Activated CD8-positive, alpha-beta T cell treated with anti-CD3 and anti-CD28 coated beads for 36 hours (primary cell): ENCODE results near the gene SEC22A. TPM values are rescaled to one million over a fixed set of nuclear protein-coding genes. Genes with fewer than 3 reads are reported as not detected.

Experiments
- ATAC-seq: fragments of 200-7000 bp; cut with Tn5 transposase; one replicate; pipeline ENCODE4 v1.10.0; 2021; ENCODE audit warnings: mild to moderate bottlenecking, moderate library complexity
- CTCF ChIA-PET: fragments of 350-600 bp; sonication (Branson Sonifier 250); formaldehyde crosslinking; loops from one replicate; lab custom pipeline; 2021; ENCODE audit warnings: antibody characterized with exemption; lab: Charles Lee
- POLR2A ChIA-PET: fragments of 350-600 bp; sonication (Branson Sonifier 250); formaldehyde crosslinking; loops from one replicate; lab custom pipeline; 2021; ENCODE audit warnings: antibody characterized with exemption; lab: Charles Lee
- DNase-seq: peaks from one replicate; pipeline ENCODE4 v3.0.0-alpha.2; 2020
- H3K27ac Mint-ChIP-seq: one replicate; pipeline ENCODE4 v1.8.0; 2021; ENCODE audit warnings: mild to moderate bottlenecking, mixed read lengths
- H3K27me3 Mint-ChIP-seq: one replicate; pipeline ENCODE4 v1.8.0; 2021; ENCODE audit warnings: mixed read lengths
- H3K36me3 Mint-ChIP-seq: one replicate; pipeline ENCODE4 v1.8.0; 2021; ENCODE audit warnings: low read depth, mixed read lengths
- H3K4me1 Mint-ChIP-seq: one replicate; pipeline ENCODE4 v1.8.0; 2021; ENCODE audit warnings: low read depth, mixed read lengths
- H3K4me3 Mint-ChIP-seq: one replicate; pipeline ENCODE4 v1.8.0; 2021; ENCODE audit warnings: mild to moderate bottlenecking, moderate library complexity, mixed read lengths
- H3K9me3 Mint-ChIP-seq: one replicate; pipeline ENCODE4 v1.8.0; 2021; ENCODE audit warnings: mixed read lengths
- CTCF ChIP-seq: fragments of 200-600 bp; IDR thresholded peaks from one replicate; pipeline ENCODE4 v1.8.0; 2022; ENCODE audit warnings: antibody characterized with exemption, mild to moderate bottlenecking
- intact Hi-C: fragments of 100-400 bp; cut with micrococcal nuclease; formaldehyde crosslinking; loops from one replicate; pipeline ENCODE4 v1.10.0; 2022
- total RNA-seq, 2 experiments: library from RNA; stranded (reverse); gene quantifications; one replicate each; pipeline ENCODE4 v1.2.3, GENCODE V29; 2021

The SEC22A gene
- total RNA-seq, 2 experiments from 2014 or later, result 13.7 to 14.3 TPM

GRCh38 chr3:123317716-123318115 lies 116.0 kb downstream of the SEC22A start:
- CTCF ChIA-PET, result no interaction called here
- Mint-ChIP-seq H3K9me3 (no peaks in the 10 kb centered on the region), H3K36me3 (no peaks in the 10 kb centered on the region), H3K4me3 (no peak overlapping the region), H3K4me1 (no peaks in the 10 kb centered on the region), H3K27ac (no peak overlapping the region), H3K27me3 (peaks cover 4% of the 10 kb centered on the region)
- POLR2A ChIA-PET, result no interaction called here
- DNase-seq, result no peak
- intact Hi-C loops, result no loop called here
- no peak for ATAC-seq
- TF ChIP-seq CTCF, result no peak

GRCh38 chr3:123318374-123318773 lies 116.6 kb downstream of the SEC22A start:
- no peaks in the 10 kb centered on the region for H3K9me3 Mint-ChIP-seq
- intact Hi-C loops, result no loop called here
- TF ChIP-seq CTCF, result no peak
- H3K36me3 Mint-ChIP-seq, result no peaks in the 10 kb centered on the region
- H3K4me3 Mint-ChIP-seq, result no peak overlapping the region
- ATAC-seq (no peak), DNase-seq (no peak)
- H3K4me1 Mint-ChIP-seq, result no peaks in the 10 kb centered on the region
- H3K27me3 Mint-ChIP-seq, result peaks cover 4% of the 10 kb centered on the region
- H3K27ac Mint-ChIP-seq, result no peak overlapping the region
- POLR2A ChIA-PET, result no interaction called here
- CTCF ChIA-PET, result no interaction called here

- ChIA-PET CTCF (interaction anchor here (1.0 kb wide), 1 partner anchor 12 kb away, joined by 3 read pairs; no protein-coding TSS in a partner anchor), POLR2A (no interaction called here)
- Mint-ChIP-seq H3K36me3 (no peaks in the 10 kb centered on the region), H3K9me3 (no peaks in the 10 kb centered on the region), H3K4me3 (no peak overlapping the region), H3K4me1 (no peaks in the 10 kb centered on the region), H3K27ac (no peak overlapping the region), H3K27me3 (peaks cover 4% of the 10 kb centered on the region)
- intact Hi-C loops, result no loop called here
- no peak for DNase-seq
- ATAC-seq, result no peak
- TF ChIP-seq CTCF, result no peak
Measured at GRCh38 chr3:123319760-123320159, 118.0 kb downstream of the SEC22A start.

GRCh38 chr3:123320221-123320620 lies 118.5 kb downstream of the SEC22A start:
- intact Hi-C loops, result no loop called here
- CTCF ChIA-PET, result interaction anchor here (1.0 kb wide), 1 partner anchor 12 kb away, joined by 3 read pairs; no protein-coding TSS in a partner anchor
- H3K9me3 Mint-ChIP-seq, result no peaks in the 10 kb centered on the region
- H3K27me3 Mint-ChIP-seq, result peaks cover 4% of the 10 kb centered on the region
- POLR2A ChIA-PET, result no interaction called here
- H3K4me1 Mint-ChIP-seq, result no peaks in the 10 kb centered on the region
- H3K27ac Mint-ChIP-seq, result no peak overlapping the region
- DNase-seq (no peak), ATAC-seq (no peak)
- no peaks in the 10 kb centered on the region for H3K36me3 Mint-ChIP-seq
- H3K4me3 Mint-ChIP-seq, result no peak overlapping the region
- TF ChIP-seq CTCF, result no peak

- Mint-ChIP-seq H3K9me3 (no peaks in the 10 kb centered on the region), H3K4me3 (no peak overlapping the region), H3K27me3 (no peaks in the 10 kb centered on the region), H3K27ac (no peak overlapping the region), H3K36me3 (no peaks in the 10 kb centered on the region), H3K4me1 (no peaks in the 10 kb centered on the region)
- no peak for TF ChIP-seq CTCF
- ChIA-PET CTCF (no interaction called here), POLR2A (no interaction called here)
- no peak for ATAC-seq
- intact Hi-C loops, result no loop called here
- DNase-seq, result no peak
Measured at GRCh38 chr3:123321806-123322205, 120.1 kb downstream of the SEC22A start.
